Suprapubic skin (tissue), 4 donors: Measurements from ENCODE around the gene XPO1.
A peak's percentile ranks its signal among the peaks of the same experiment; 100 is the strongest.

Experiments
- CTCF ChIP-seq, 2 donors: fragments of 200-600 bp in 1 of 2; fragments of 450-650 bp in 1 of 2; sonication (generic) in 1 of 2; IDR thresholded peaks; one replicate each; pipeline ENCODE4 v1.5.1; 2016 to 2019; ENCODE audit warnings: antibody characterized with exemption in 2 of 2, mild to moderate bottlenecking in 1 of 2, moderate library complexity in 1 of 2
- POLR2A ChIP-seq, 2 donors: fragments of 450-650 bp; IDR thresholded peaks; one replicate each; pipeline ENCODE4 v1.6.1; 2017; ENCODE audit warnings: antibody characterized with exemption in 2 of 2, mild to moderate bottlenecking in 2 of 2, moderate library complexity in 2 of 2
- POLR2AphosphoS5 ChIP-seq, 3 donors: sonication (generic); formaldehyde crosslinking; IDR thresholded peaks; one replicate each; pipeline ENCODE4 v1.6.1; 2017; ENCODE audit warnings: antibody characterized with exemption in 3 of 3

- TF ChIP-seq POLR2AphosphoS5 (IDR thresholded peaks at IDR 0.05), result no peak
- TF ChIP-seq CTCF (IDR thresholded peaks at IDR 0.05), result no peak
- peak in 1 of 2 donors; percentile 48 for TF ChIP-seq POLR2A (IDR thresholded peaks at IDR 0.05)
These were observed 1.4 kb downstream of the XPO1 start for GRCh38 chr2:61536572-61537276.
